GM19395 (cell line): ENCODE measurements around the gene BCAS3.
"Not testable (repeated sequence)": the region's sequence is repeated elsewhere in the genome, so short reads cannot be mapped to it uniquely, and the experiment has no call there.

ENCODE experiments used
- ATAC-seq: cut with Tn5 transposase; IDR thresholded peaks from one replicate; pipeline ENCODE4 v1.9.1; 2021; ENCODE audit warnings: mild to moderate bottlenecking, moderate library complexity; ENCODE audit not compliant: unreplicated experiment

BCAS3 gene

GRCh38 chr17:61427567-61427966 lies 749.9 kb downstream of the BCAS3 start:
- no peak for ATAC-seq

GRCh38 chr17:61429274-61429673 lies 751.6 kb downstream of the BCAS3 start:
- no peak for ATAC-seq

- ATAC-seq, result not testable (repeated sequence)
Observed at GRCh38 chr17:61429831-61430230, 752.2 kb downstream of the BCAS3 start.

GRCh38 chr17:61431594-61432311 lies 754.1 kb downstream of the BCAS3 start:
- ATAC-seq, result no peak

- ATAC-seq, result no peak
Observed at GRCh38 chr17:61436273-61436672, 758.6 kb downstream of the BCAS3 start.

GRCh38 chr17:61436995-61437704 lies 759.5 kb downstream of the BCAS3 start:
- ATAC-seq, result no peak

GRCh38 chr17:61440697-61441096 lies 763.0 kb downstream of the BCAS3 start:
- ATAC-seq, result no peak

GRCh38 chr17:61441507-61441906 lies 763.9 kb downstream of the BCAS3 start:
- ATAC-seq, result not testable (repeated sequence)

- no peak for ATAC-seq
Observed at GRCh38 chr17:61442136-61442775, 764.6 kb downstream of the BCAS3 start.
